Activated CD8-positive, alpha-beta T cell treated with anti-CD3 and anti-CD28 coated beads for 36 hours (primary cell): ENCODE results near the gene COL6A5. TPM values are rescaled to one million over a fixed set of nuclear protein-coding genes. Genes with fewer than 3 reads are reported as not detected.
"Not testable (repeated sequence)": the region's sequence is repeated elsewhere in the genome, so short reads cannot be mapped to it uniquely, and the experiment has no call there.

Experiments used
- ATAC-seq: fragments of 200-7000 bp; cut with Tn5 transposase; one replicate; pipeline ENCODE4 v1.10.0; 2021; ENCODE audit warnings: mild to moderate bottlenecking, moderate library complexity
- CTCF ChIA-PET: fragments of 350-600 bp; sonication (Branson Sonifier 250); formaldehyde crosslinking; loops from one replicate; lab custom pipeline; 2021; ENCODE audit warnings: antibody characterized with exemption; lab: Charles Lee
- POLR2A ChIA-PET: fragments of 350-600 bp; sonication (Branson Sonifier 250); formaldehyde crosslinking; loops from one replicate; lab custom pipeline; 2021; ENCODE audit warnings: antibody characterized with exemption; lab: Charles Lee
- DNase-seq: peaks from one replicate; pipeline ENCODE4 v3.0.0-alpha.2; 2020
- H3K27ac Mint-ChIP-seq: one replicate; pipeline ENCODE4 v1.8.0; 2021; ENCODE audit warnings: mild to moderate bottlenecking, mixed read lengths
- H3K27me3 Mint-ChIP-seq: one replicate; pipeline ENCODE4 v1.8.0; 2021; ENCODE audit warnings: mixed read lengths
- H3K36me3 Mint-ChIP-seq: one replicate; pipeline ENCODE4 v1.8.0; 2021; ENCODE audit warnings: low read depth, mixed read lengths
- H3K4me1 Mint-ChIP-seq: one replicate; pipeline ENCODE4 v1.8.0; 2021; ENCODE audit warnings: low read depth, mixed read lengths
- H3K4me3 Mint-ChIP-seq: one replicate; pipeline ENCODE4 v1.8.0; 2021; ENCODE audit warnings: mild to moderate bottlenecking, moderate library complexity, mixed read lengths
- H3K9me3 Mint-ChIP-seq: one replicate; pipeline ENCODE4 v1.8.0; 2021; ENCODE audit warnings: mixed read lengths
- CTCF ChIP-seq: fragments of 200-600 bp; IDR thresholded peaks from one replicate; pipeline ENCODE4 v1.8.0; 2022; ENCODE audit warnings: antibody characterized with exemption, mild to moderate bottlenecking
- intact Hi-C: fragments of 100-400 bp; cut with micrococcal nuclease; formaldehyde crosslinking; loops from one replicate; pipeline ENCODE4 v1.10.0; 2022
- total RNA-seq, 2 experiments: library from RNA; stranded (reverse); gene quantifications; one replicate each; pipeline ENCODE4 v1.2.3, GENCODE V29; 2021

COL6A5 gene
- total RNA-seq, 2 experiments from 2014 or later: not detected

GRCh38 chr3:130430266-130430665 lies 84.8 kb downstream of the COL6A5 start:
- DNase-seq: no peak
- Mint-ChIP-seq H3K9me3 (peaks cover 2% of the 10 kb centered on the region), H3K4me3 (no peak overlapping the region), H3K27ac (no peak overlapping the region), H3K4me1 (no peaks in the 10 kb centered on the region), H3K27me3 (peaks cover 3% of the 10 kb centered on the region), H3K36me3 (no peaks in the 10 kb centered on the region)
- intact Hi-C loops: no loop called here
- CTCF ChIA-PET: no interaction called here
- TF ChIP-seq CTCF: no peak
- ATAC-seq: no peak
- POLR2A ChIA-PET: interaction anchor here (0.6 kb wide), 1 partner anchor 1231 kb away, joined by 3 read pairs; no protein-coding TSS in a partner anchor

- DNase-seq, H3K27me3 Mint-ChIP-seq, H3K36me3 Mint-ChIP-seq, H3K9me3 Mint-ChIP-seq, H3K4me1 Mint-ChIP-seq, POLR2A ChIA-PET, CTCF ChIA-PET, ATAC-seq, H3K4me3 Mint-ChIP-seq, intact Hi-C loops, H3K27ac Mint-ChIP-seq: not testable (repeated sequence)
These were observed 86.6 kb downstream of the COL6A5 start for GRCh38 chr3:130432086-130432485.

GRCh38 chr3:130433306-130433705 lies 87.8 kb downstream of the COL6A5 start:
- no peak overlapping the region for H3K4me3 Mint-ChIP-seq
- no peak overlapping the region for H3K27ac Mint-ChIP-seq
- no peaks in the 10 kb centered on the region for H3K36me3 Mint-ChIP-seq
- TF ChIP-seq CTCF: no peak
- CTCF ChIA-PET: no interaction called here
- POLR2A ChIA-PET: no interaction called here
- DNase-seq: no peak
- H3K9me3 Mint-ChIP-seq: peaks cover 2% of the 10 kb centered on the region
- H3K4me1 Mint-ChIP-seq: no peaks in the 10 kb centered on the region
- H3K27me3 Mint-ChIP-seq: peaks cover 9% of the 10 kb centered on the region
- intact Hi-C loops: no loop called here
- ATAC-seq: no peak

- POLR2A ChIA-PET: no interaction called here
- Mint-ChIP-seq H3K9me3 (no peaks in the 10 kb centered on the region), H3K4me3 (no peak overlapping the region), H3K27ac (no peak overlapping the region), H3K36me3 (no peaks in the 10 kb centered on the region), H3K27me3 (peaks cover 5% of the 10 kb centered on the region), H3K4me1 (no peaks in the 10 kb centered on the region)
- CTCF ChIA-PET: no interaction called here
- DNase-seq: no peak
- TF ChIP-seq CTCF: no peak
- intact Hi-C loops: no loop called here
- no peak for ATAC-seq
These were observed 96.8 kb downstream of the COL6A5 start for GRCh38 chr3:130442284-130442683.

- ATAC-seq, H3K36me3 Mint-ChIP-seq, CTCF ChIA-PET, H3K4me3 Mint-ChIP-seq, H3K9me3 Mint-ChIP-seq, H3K27me3 Mint-ChIP-seq, POLR2A ChIA-PET, intact Hi-C loops, H3K4me1 Mint-ChIP-seq, H3K27ac Mint-ChIP-seq, DNase-seq: not testable (repeated sequence)
These were observed 101.4 kb downstream of the COL6A5 start for GRCh38 chr3:130446840-130447239.

GRCh38 chr3:130448155-130448554 lies 102.7 kb downstream of the COL6A5 start:
- H3K27ac Mint-ChIP-seq, H3K36me3 Mint-ChIP-seq, CTCF ChIA-PET, intact Hi-C loops, DNase-seq, POLR2A ChIA-PET, ATAC-seq, H3K4me3 Mint-ChIP-seq, H3K4me1 Mint-ChIP-seq, H3K27me3 Mint-ChIP-seq: not testable (repeated sequence)
- peaks cover 11% of the 10 kb centered on the region for H3K9me3 Mint-ChIP-seq

GRCh38 chr3:130456540-130456939 lies 111.1 kb downstream of the COL6A5 start:
- H3K27ac Mint-ChIP-seq: no peak overlapping the region
- TF ChIP-seq CTCF: no peak
- H3K36me3 Mint-ChIP-seq: no peaks in the 10 kb centered on the region
- ChIA-PET POLR2A (no interaction called here), CTCF (no interaction called here)
- H3K4me3 Mint-ChIP-seq: no peak overlapping the region
- intact Hi-C loops: no loop called here
- peaks cover 3% of the 10 kb centered on the region for H3K27me3 Mint-ChIP-seq
- peaks cover 6% of the 10 kb centered on the region for H3K9me3 Mint-ChIP-seq
- no peaks in the 10 kb centered on the region for H3K4me1 Mint-ChIP-seq
- DNase-seq (no peak), ATAC-seq (no peak)
